Bronchial smooth muscle cell (primary cell): Measurements from ENCODE around the gene TMEM236. TPM values are rescaled to one million over a fixed set of nuclear protein-coding genes. Genes with fewer than 3 reads are reported as not detected.

Source experiments
- total RNA-seq: library from RNA; depleted of rRNA; stranded (reverse); fragments of >200 nt; gene quantifications from 2 replicates; pipeline ENCODE4 v1.2.1, GENCODE V29; 2014

TMEM236 gene
- under 0.01 TPM in 1 of 2 replicates, not detected in the other for total RNA-seq

DNA sequence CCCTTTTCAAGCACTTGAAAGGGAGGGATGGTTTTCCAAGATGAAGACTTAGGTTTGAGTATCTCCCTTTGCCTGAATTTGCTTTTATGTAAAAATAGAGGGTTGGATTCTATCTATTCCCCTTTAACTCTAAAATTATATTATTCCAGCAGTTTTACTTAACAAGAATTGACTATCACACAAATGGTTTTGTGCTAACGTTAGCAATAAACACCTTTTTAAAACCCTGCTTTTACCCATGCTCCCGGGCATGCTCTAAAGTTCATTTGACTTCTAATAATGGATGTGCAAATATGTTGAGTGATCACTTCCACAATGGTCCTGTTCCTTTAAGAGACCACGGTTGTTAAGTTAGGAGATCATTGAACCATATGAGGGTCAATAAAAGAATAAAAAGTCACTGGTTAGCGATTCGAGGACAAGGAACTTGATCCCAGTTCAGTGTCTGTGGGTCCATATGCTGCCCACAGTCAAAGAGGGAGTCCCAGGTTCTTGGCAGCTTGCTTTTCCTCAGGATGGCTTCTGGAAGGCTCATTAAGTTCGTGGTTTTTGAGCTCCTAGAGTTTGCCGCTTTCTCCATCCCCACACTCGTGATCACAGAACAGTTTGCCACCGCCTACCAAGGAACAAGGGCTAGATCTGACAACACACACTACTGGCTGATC, at the start of gene TMEM236:
Gene TMEM236 (plus strand): TSS at position 421 of the 665 bp plus-strand sequence. CDS start 95 bp downstream, at position 516.

DNA sequence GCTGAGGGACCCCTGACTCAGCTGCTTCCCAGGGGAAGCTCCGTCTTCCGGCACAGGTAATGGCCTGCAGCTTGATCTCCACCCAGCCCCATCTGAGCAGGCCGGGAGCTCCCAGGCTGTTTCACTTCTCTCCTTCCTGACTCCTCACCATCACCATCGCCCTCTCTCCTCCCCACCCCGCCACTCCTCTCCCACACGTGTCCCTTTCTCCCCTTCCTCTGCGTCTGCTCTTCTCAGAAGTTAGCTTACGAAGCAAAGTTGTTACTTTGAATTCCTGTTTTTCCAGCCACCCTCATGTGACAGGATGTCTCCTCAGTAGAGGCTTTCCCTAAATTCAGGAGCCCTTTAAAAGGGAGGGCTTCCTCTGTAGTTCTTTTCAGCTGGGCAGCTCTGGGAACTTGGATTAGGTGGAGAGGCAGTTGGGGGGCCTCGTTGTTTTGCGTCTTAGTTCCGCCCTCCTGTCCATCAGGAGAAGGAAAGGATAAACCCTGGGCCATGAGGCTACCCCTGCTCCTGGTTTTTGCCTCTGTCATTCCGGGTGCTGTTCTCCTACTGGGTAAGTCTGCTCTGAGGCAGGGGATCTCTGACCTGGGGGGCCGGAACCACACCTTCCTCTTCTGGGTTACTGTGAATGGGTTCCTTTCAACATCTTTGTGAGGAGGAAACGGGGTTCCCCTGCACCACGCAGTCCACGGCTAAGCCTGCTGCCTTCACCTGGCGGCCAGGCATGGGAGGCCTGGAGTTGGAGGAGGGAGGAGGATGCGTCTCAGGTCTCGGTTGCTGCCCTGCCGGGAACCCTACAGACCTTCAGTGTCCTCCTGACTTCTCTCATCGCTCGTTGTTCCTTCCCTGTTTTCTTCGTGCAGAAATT, 57.2 kb downstream of the TMEM236 start, which contains the start of gene MRC1:
Gene MRC1 (plus strand): TSS at position 378 of the 871 bp plus-strand sequence. CDS start 118 bp downstream, at position 496.

Other genes with a start within 250 kb of the TMEM236 start
- gene HACD1, start 134.8 kb upstream of the TMEM236 start, total RNA-seq, result 5.8 and 20.6 TPM in 2 replicates
- gene STAM, start 108.0 kb upstream of the TMEM236 start, total RNA-seq, result 13.1 and 19.4 TPM in 2 replicates
- not detected in 2 replicates for gene MRC1, start 57.1 kb downstream of the TMEM236 start, total RNA-seq
- 0.09 TPM in 1 of 2 replicates, not detected in the other for gene SLC39A12, start 199.7 kb downstream of the TMEM236 start, total RNA-seq